ENCODE results near the gene BST1. TPM values are rescaled to one million over a fixed set of nuclear protein-coding genes. Genes with fewer than 3 reads are reported as not detected.

BST1 gene, protein sequence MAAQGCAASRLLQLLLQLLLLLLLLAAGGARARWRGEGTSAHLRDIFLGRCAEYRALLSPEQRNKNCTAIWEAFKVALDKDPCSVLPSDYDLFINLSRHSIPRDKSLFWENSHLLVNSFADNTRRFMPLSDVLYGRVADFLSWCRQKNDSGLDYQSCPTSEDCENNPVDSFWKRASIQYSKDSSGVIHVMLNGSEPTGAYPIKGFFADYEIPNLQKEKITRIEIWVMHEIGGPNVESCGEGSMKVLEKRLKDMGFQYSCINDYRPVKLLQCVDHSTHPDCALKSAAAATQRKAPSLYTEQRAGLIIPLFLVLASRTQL
- total RNA-seq = 1 to 10 TPM; 1.3 to 5.7 (median 3.2) TPM
- 1 to 10 TPM; 2.3 to 2.9 TPM for polyA plus RNA-seq
- long read RNA-seq, donor 1, partial matches to known transcripts = 1 of 3 reads
- long read RNA-seq, donor 1, other reads (novel, unspliced or antisense) = 0 of 3 reads
- long read RNA-seq, donor 2, partial matches to known transcripts = 0 of 3 reads
- long read RNA-seq, donor 2, other reads (novel, unspliced or antisense) = 1 of 3 reads
- long read RNA-seq, donor 3 = 0 reads

DNA sequence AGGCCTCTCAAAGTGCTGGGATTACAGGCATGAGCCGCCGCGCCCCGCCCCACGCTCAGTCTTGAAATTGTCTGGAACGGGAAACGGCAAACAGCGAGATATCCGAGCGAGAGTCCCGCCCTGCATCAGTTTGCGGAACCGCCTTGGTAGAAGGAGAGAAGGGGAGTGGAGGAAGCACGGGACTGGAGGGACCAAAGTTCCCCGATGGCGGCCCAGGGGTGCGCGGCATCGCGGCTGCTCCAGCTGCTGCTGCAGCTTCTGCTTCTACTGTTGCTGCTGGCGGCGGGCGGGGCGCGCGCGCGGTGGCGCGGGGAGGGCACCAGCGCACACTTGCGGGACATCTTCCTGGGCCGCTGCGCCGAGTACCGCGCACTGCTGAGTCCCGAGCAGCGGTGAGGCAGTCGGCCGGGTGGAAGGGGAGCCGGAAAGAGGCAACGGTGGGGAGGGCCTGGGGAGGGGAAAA lies at the start of gene BST1:
TSS of gene BST1 (plus strand) at position 125 of the 463 bp plus-strand sequence. CDS start at position 205, 80 bp downstream.
- TF ChIP-seq, protein P1, sequence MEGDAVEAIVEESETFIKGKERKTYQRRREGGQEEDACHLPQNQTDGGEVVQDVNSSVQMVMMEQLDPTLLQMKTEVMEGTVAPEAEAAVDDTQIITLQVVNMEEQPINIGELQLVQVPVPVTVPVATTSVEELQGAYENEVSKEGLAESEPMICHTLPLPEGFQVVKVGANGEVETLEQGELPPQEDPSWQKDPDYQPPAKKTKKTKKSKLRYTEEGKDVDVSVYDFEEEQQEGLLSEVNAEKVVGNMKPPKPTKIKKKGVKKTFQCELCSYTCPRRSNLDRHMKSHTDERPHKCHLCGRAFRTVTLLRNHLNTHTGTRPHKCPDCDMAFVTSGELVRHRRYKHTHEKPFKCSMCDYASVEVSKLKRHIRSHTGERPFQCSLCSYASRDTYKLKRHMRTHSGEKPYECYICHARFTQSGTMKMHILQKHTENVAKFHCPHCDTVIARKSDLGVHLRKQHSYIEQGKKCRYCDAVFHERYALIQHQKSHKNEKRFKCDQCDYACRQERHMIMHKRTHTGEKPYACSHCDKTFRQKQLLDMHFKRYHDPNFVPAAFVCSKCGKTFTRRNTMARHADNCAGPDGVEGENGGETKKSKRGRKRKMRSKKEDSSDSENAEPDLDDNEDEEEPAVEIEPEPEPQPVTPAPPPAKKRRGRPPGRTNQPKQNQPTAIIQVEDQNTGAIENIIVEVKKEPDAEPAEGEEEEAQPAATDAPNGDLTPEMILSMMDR (IDR thresholded peaks at IDR 0.05) = no peak
- peak within 1 kb of the TSS in 9 of 10 donors; percentile 5 to 73 (median 46) for H3K27ac ChIP-seq
- ATAC-seq = peak; percentile 72 to 87 (median 78)

DNA sequence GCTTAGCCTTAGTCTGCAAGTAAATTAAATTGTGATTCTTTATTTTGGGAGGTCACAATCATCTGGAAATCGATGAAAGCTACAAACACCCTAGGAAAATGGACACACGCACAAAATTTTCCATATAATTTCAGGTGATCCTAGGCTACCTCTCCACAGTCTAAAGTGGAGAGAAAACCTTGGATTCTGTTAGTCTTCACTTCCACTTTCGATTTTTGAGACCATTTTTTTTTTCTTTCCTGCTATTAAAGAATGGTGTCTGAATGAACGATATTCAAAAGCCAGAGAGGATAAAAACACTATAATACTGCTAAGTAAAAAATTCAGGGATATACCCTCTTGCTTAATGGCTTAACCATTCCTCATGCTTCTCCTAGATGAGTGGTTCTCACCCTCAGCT lies 49.4 kb upstream of the BST1 start:
- Histone ChIP-seq H3K9me3 (no peaks in the 10 kb centered on the region), H3K4me1 (peaks cover 4 to 88% (median 62%) of the 10 kb centered on the region in 9 donors), H3K4me3 (peak overlapping the region in 9 of 10 donors; percentile 64 to 85 (median 72)), H3K27me3 (no peaks in the 10 kb centered on the region), H3K27ac (peak overlapping the region in 9 of 10 donors; percentile 91 to 100 (median 99)), H3K36me3 (no peaks in the 10 kb centered on the region)
- TF ChIP-seq, protein P1 (IDR thresholded peaks at IDR 0.05) = no peak
- peak in 1 of 8 donors; percentile 1 for ATAC-seq
- intact Hi-C loops (cut with DNase I) = loop anchor here in 6 of 10 donors (5.0 to 10.0 kb wide), 7 partner anchors 171 to 649 kb away; partner anchors contain the start of gene CPEB2 (in 1 of the 6)
- DNase-seq = no peak
- WGBS, 2 donors = 23 to 28% methylated on average over 4 of the region's 4 CpGs

More for the DNA sequence above, at the start of gene BST1:
- 2% methylated on average over 41 to 43 of the region's 43 CpGs for WGBS, 2 donors
- Histone ChIP-seq H3K4me1 (peaks cover 0 to 23% (median 13%) of the 10 kb centered on the region in 9 donors), H3K36me3 (peaks cover 0 to 3% (median 0%) of the 10 kb centered on the region in 9 donors), H3K9me3 (no peaks in the 10 kb centered on the region), H3K4me3 (peak within 1 kb of the TSS; percentile 25 to 61 (median 54)), H3K27me3 (no peaks in the 10 kb centered on the region)
- intact Hi-C loops (cut with DNase I) = no loop called here
- DNase-seq = peak; percentile 67 to 74

DNA sequence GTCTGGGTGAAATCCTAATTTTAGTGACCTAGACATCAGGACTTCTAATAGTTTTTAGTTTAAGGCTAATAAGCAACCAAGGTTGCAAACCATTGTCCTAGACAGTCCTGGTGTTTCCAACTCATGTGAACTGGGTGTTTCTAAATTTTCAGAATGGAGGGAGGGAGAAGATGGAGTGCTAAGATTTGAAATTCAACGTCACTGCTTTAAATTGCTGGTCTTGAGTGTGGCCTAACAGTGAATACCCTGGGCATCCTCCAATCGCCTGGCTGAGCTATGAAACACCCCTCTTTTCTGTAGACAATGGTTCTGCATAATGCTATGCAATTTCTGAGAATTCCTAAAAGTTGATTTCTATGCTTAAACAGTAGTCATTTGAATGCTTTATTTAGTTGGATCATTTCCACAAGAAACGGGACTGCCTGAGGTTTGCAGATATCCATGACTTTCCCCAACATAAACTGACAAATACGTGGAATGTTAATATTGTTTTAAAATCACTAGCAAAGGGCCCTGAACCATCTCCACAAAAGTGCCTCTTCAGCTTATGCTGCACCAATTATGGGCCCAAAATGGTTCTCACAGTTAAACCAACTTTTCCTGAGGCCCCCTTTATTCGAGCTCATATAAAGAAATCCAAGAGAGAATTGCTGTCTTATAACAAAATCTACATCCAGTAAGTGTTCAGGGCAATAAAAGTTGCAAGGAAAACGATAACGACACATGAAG lies 48.8 kb upstream of the BST1 start:
- no peaks in the 10 kb centered on the region for H3K36me3 ChIP-seq
- H3K27me3 ChIP-seq = no peaks in the 10 kb centered on the region
- TF ChIP-seq, protein P1 (IDR thresholded peaks at IDR 0.05) = no peak
- H3K4me1 ChIP-seq = peaks cover 4 to 84% (median 56%) of the 10 kb centered on the region in 9 donors
- peak in 5 of 8 donors; percentile 10 to 24 (median 20) for ATAC-seq
- 0% methylated on average over 7 of the region's 7 CpGs for WGBS, 2 donors
- no peak for DNase-seq
- no peaks in the 10 kb centered on the region for H3K9me3 ChIP-seq
- intact Hi-C loops (cut with DNase I) = loop anchor here in 6 of 10 donors (2.0 to 10.0 kb wide), 8 partner anchors 29 to 649 kb away; partner anchors contain the start of gene CPEB2 (in 1 of the 6)
- H3K4me3 ChIP-seq = peak overlapping the region; percentile 48 to 85 (median 72)
- H3K27ac ChIP-seq = peak overlapping the region; percentile 91 to 100 (median 99)
